Endodermal cell (in vitro differentiated cells): ENCODE data around the gene MRPS35. TPM values are rescaled to one million over a fixed set of nuclear protein-coding genes. Genes with fewer than 3 reads are reported as not detected.
A peak's percentile ranks its signal among the peaks of the same experiment; 100 is the strongest.

Source experiments
- DNase-seq: peaks from one replicate; pipeline ENCODE4 v3.0.0-alpha.2; 2017
- H3K27ac ChIP-seq: 2 replicates; pipeline ENCODE4 v1.5.1; 2013; ENCODE audit warnings: mild to moderate bottlenecking, low read depth, low read length, moderate library complexity
- H3K27me3 ChIP-seq: 2 replicates; pipeline ENCODE4 v1.6.1; 2013; ENCODE audit warnings: mild to moderate bottlenecking, low read length, moderate library complexity; ENCODE audit not compliant: insufficient read depth, control insufficient read depth, poor library complexity, severe bottlenecking
- H3K36me3 ChIP-seq: 2 replicates; pipeline ENCODE4 v1.7.0; 2013; ENCODE audit warnings: mild to moderate bottlenecking, low read length, moderate library complexity; ENCODE audit not compliant: control insufficient read depth, insufficient read depth
- H3K4me1 ChIP-seq: one replicate; pipeline ENCODE4 v1.7.0; 2013; ENCODE audit warnings: low read length; ENCODE audit not compliant: control insufficient read depth, insufficient read depth
- H3K4me3 ChIP-seq: 2 replicates; pipeline ENCODE4 v1.5.1; 2013; ENCODE audit warnings: mild to moderate bottlenecking, low read length, moderate library complexity
- H3K9ac ChIP-seq: 2 replicates; pipeline ENCODE4 v1.6.1; 2013; ENCODE audit warnings: mild to moderate bottlenecking, low read length, moderate library complexity; ENCODE audit not compliant: poor library complexity, severe bottlenecking; ENCODE audit errors: extremely low read depth
- H3K9me3 ChIP-seq: 2 replicates; pipeline ENCODE4 v1.6.1; 2013; ENCODE audit warnings: mild to moderate bottlenecking, low read length, moderate library complexity; ENCODE audit not compliant: control insufficient read depth
- H3K27ac Mint-ChIP-seq: 2 replicates; pipeline ENCODE4 v1.8.0; 2020; ENCODE audit warnings: mixed read lengths
- H3K27me3 Mint-ChIP-seq: 2 replicates; pipeline ENCODE4 v1.8.0; 2021; ENCODE audit warnings: mild to moderate bottlenecking, mixed read lengths; ENCODE audit not compliant: insufficient read depth
- H3K36me3 Mint-ChIP-seq: 2 replicates; pipeline ENCODE4 v1.8.0; 2020; ENCODE audit warnings: low read depth, mixed read lengths
- H3K4me1 Mint-ChIP-seq: 2 replicates; pipeline ENCODE4 v1.8.0; 2020; ENCODE audit warnings: mixed read lengths
- H3K4me3 Mint-ChIP-seq: 2 replicates; pipeline ENCODE4 v1.8.0; 2020; ENCODE audit warnings: mild to moderate bottlenecking, moderate library complexity, mixed read lengths
- H3K9me3 Mint-ChIP-seq: 2 replicates; pipeline ENCODE4 v1.8.0; 2020; ENCODE audit warnings: mild to moderate bottlenecking, mixed read lengths
- CTCF ChIP-seq: fragments of 200-600 bp; sonication (generic); conservative IDR thresholded peaks from 2 replicates; pipeline ENCODE4 v1.5.0; 2021; ENCODE audit warnings: antibody characterized with exemption, mild to moderate bottlenecking
- WGBS, 2 experiments: methylation state at CpG; one replicate each; pipeline versions ENCODE4 v1.1.5 to v1.1.7; 2013; ENCODE audit warnings: missing lambda C conversion rate in 2 of 2, mixed read lengths in 1 of 2; ENCODE audit not compliant: insufficient coverage in 1 of 2, insufficient read length in 1 of 2; 5-methylcytosine and 5-hydroxymethylcytosine counted together
- total RNA-seq, 2 donors: library from RNA; stranded (reverse); fragmentation: NEBNext Ultra II Directional in 1 of 2; extraction: Animal tissue kit (Norgen Biotek cat#: 25700) in 1 of 2; gene quantifications; 2 replicates in 1 of 2; 3 replicates in 1 of 2; pipeline ENCODE4 v1.2.1, GENCODE V29; 2021

The MRPS35 gene
- total RNA-seq, 2 donors from 2014 or later, result 33.7 to 62.6 TPM

- no peaks in the 10 kb centered on the region for H3K27me3 ChIP-seq
- peak overlapping the region; percentile 42 for H3K9ac ChIP-seq
- Mint-ChIP-seq H3K9me3 (peaks cover 3% of the 10 kb centered on the region), H3K4me1 (peaks cover 31% of the 10 kb centered on the region), H3K27me3 (no peaks in the 10 kb centered on the region), H3K36me3 (peaks cover 30% of the 10 kb centered on the region), H3K27ac (peak overlapping the region; percentile 90), H3K4me3 (peak overlapping the region; percentile 66)
- H3K36me3 ChIP-seq, result peaks cover 20% of the 10 kb centered on the region
- H3K4me1 ChIP-seq, result no peaks in the 10 kb centered on the region
- peak; percentile 91 for DNase-seq
- WGBS, 2 experiments, result 14 to 25% methylated on average over 12 to 27 of the region's 27 CpGs
- peak overlapping the region; percentile 87 for H3K4me3 ChIP-seq
- TF ChIP-seq CTCF, result peak; percentile 38
- H3K9me3 ChIP-seq, result no peaks in the 10 kb centered on the region
- H3K27ac ChIP-seq, result peak overlapping the region; percentile 77
Measured at GRCh38 chr12:27780612-27781408, 70.2 kb downstream of the MRPS35 start.

GRCh38 chr12:27781680-27782079 lies 71.0 kb downstream of the MRPS35 start:
- no peak for DNase-seq
- peak overlapping the region; percentile 66 for H3K4me3 Mint-ChIP-seq
- Histone ChIP-seq H3K36me3 (peaks cover 26% of the 10 kb centered on the region), H3K4me1 (no peaks in the 10 kb centered on the region), H3K4me3 (peak overlapping the region; percentile 87), H3K27me3 (no peaks in the 10 kb centered on the region), H3K9me3 (no peaks in the 10 kb centered on the region), H3K9ac (no peak overlapping the region), H3K27ac (no peak overlapping the region)
- no peak for TF ChIP-seq CTCF
- no peaks in the 10 kb centered on the region for H3K27me3 Mint-ChIP-seq
- H3K27ac Mint-ChIP-seq, result peak overlapping the region; percentile 14
- H3K9me3 Mint-ChIP-seq, result peaks cover 3% of the 10 kb centered on the region
- peaks cover 36% of the 10 kb centered on the region for H3K36me3 Mint-ChIP-seq
- H3K4me1 Mint-ChIP-seq, result peaks cover 31% of the 10 kb centered on the region
- WGBS, 2 experiments, result 60 to 80% methylated on average over 2 to 4 of the region's 5 CpGs

- H3K27ac Mint-ChIP-seq, result peak overlapping the region; percentile 14
- peaks cover 29% of the 10 kb centered on the region for H3K4me1 Mint-ChIP-seq
- no peak for DNase-seq
- H3K4me3 ChIP-seq, result peak overlapping the region; percentile 87
- no peak for TF ChIP-seq CTCF
- WGBS, 2 experiments, result 60% methylated on average over 1 of the region's 1 CpG; no CpG with 5 or more reads in 1 of the 2 experiments
- H3K4me1 ChIP-seq, result no peaks in the 10 kb centered on the region
- peaks cover 26% of the 10 kb centered on the region for H3K36me3 ChIP-seq
- H3K27me3 ChIP-seq, result no peaks in the 10 kb centered on the region
- peaks cover 3% of the 10 kb centered on the region for H3K9me3 Mint-ChIP-seq
- H3K9me3 ChIP-seq, result no peaks in the 10 kb centered on the region
- H3K9ac ChIP-seq, result no peak overlapping the region
- peak overlapping the region; percentile 27 for H3K4me3 Mint-ChIP-seq
- H3K27ac ChIP-seq, result no peak overlapping the region
- no peaks in the 10 kb centered on the region for H3K27me3 Mint-ChIP-seq
- peaks cover 38% of the 10 kb centered on the region for H3K36me3 Mint-ChIP-seq
Measured at GRCh38 chr12:27782481-27782880, 71.8 kb downstream of the MRPS35 start.
